GM12865 (cell line): ENCODE results near the gene GABBR2.

ENCODE experiments used
- DNase-seq: peaks from one replicate; pipeline ENCODE4 v3.0.0; 2010; ENCODE audit warnings: low read depth
- H3K4me3 ChIP-seq: 2 replicates; pipeline ENCODE4 v1.5.1; 2011; ENCODE audit warnings: mild to moderate bottlenecking, low read depth, low read length, control low read depth
- TF ChIP-seq, protein P1 (sequence below): IDR thresholded peaks from 2 replicates; pipeline ENCODE4 v1.5.1; 2011; ENCODE audit warnings: low read length, control low read depth, low read depth, inconsistent platforms; ENCODE audit not compliant: insufficient read depth; ENCODE audit errors: missing control alignments

GABBR2 gene

DNA sequence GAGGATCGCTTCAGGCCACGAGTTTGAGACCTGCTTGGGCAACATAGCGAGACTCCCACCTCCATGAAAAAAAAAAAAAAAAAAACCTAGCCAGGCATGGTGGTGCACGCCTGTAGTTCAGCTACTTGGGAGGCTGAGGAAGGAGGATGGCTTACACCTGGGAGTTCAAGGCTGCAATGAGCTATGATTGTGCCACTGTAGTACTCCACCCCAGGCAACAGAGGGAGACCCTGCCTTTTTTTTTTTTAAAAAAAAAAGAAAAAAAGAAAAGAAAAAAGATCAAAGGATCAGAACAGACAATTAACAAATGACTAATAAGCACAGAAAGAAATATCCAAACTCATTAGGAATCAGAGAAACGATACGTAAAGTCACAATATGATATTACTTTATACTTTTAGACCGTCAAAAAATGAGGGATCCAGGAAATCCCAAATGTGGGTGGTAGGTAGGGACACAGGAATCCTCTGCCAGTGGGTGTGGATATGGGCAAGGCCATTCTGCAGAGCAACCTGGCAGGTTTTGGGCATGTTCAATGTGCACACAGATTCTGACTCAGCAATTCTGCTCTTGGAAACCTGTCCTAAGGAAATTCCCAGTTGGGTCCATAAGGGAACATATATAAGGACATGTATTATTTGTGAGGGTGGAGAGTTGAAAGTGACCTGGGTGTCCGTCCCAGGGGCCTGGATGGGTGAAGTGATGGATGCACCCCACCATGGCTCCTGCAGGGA is 308.6 kb downstream of the GABBR2 start:
- DNase-seq = no peak
- TF ChIP-seq, protein P1, sequence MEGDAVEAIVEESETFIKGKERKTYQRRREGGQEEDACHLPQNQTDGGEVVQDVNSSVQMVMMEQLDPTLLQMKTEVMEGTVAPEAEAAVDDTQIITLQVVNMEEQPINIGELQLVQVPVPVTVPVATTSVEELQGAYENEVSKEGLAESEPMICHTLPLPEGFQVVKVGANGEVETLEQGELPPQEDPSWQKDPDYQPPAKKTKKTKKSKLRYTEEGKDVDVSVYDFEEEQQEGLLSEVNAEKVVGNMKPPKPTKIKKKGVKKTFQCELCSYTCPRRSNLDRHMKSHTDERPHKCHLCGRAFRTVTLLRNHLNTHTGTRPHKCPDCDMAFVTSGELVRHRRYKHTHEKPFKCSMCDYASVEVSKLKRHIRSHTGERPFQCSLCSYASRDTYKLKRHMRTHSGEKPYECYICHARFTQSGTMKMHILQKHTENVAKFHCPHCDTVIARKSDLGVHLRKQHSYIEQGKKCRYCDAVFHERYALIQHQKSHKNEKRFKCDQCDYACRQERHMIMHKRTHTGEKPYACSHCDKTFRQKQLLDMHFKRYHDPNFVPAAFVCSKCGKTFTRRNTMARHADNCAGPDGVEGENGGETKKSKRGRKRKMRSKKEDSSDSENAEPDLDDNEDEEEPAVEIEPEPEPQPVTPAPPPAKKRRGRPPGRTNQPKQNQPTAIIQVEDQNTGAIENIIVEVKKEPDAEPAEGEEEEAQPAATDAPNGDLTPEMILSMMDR = no peak
- H3K4me3 ChIP-seq = no peak overlapping the region

DNA sequence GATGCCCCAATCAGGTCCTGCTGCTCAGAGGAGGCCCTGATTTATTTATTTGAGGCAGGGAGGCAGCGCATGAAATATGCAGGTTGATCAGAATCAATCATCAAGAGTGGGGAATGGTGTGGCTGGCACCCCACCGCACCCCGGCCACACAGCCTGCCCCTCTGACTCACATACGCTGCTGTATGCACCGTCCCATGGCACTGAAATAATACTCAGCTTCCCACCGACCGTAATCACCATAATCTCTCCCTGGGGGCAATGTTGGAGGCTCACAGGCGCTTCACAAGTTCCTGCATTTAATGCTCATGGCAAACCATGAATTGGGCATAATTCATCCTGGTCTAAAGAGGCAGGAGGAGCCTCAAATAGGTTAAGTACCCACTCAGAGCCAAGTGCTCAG is 312.1 kb downstream of the GABBR2 start:
- H3K4me3 ChIP-seq = no peak overlapping the region
- TF ChIP-seq, protein P1 = no peak
- no peak for DNase-seq

DNA sequence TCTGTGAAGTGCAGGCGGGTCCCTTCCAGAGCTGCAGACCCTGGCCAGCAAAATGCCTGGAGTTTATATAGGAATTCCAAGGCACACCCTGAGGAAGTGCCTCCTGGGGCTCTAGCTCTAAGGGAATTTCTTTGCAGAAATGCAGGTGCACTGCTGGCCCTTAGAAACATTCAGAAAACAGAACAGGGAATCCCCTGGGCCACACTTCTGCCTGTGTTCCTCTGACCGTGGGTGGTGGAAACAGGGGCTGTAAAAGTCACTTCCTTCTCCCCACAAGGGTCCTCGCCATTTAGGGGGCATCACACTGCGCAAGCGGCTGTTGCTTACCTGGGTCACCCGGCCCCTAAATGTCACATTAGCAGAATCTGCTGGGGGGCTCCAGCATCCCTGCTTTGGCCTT is 312.5 kb downstream of the GABBR2 start:
- TF ChIP-seq, protein P1 = no peak
- H3K4me3 ChIP-seq = no peak overlapping the region
- no peak for DNase-seq

DNA sequence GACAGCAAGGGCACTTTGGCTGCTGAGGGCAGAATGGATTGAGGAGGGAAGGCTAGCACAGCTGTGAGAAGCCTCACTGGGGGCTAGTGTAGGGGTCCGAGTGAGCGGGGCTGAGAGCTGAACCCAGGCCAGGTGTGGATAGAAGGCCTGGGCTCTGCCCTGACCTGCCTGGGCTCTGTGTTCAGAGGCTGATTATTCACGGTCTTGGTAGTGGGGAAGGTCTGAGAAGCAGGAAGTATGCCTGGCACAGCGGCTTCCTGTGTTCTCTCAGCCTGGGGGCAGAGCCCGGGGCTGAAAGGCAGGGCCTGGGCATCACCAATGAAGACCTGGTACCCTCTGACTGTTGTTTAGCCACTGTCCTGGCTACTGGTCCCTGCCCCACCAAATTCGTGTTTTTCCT is 316.9 kb downstream of the GABBR2 start:
- DNase-seq = no peak
- no peak overlapping the region for H3K4me3 ChIP-seq
- TF ChIP-seq, protein P1 = no peak

DNA sequence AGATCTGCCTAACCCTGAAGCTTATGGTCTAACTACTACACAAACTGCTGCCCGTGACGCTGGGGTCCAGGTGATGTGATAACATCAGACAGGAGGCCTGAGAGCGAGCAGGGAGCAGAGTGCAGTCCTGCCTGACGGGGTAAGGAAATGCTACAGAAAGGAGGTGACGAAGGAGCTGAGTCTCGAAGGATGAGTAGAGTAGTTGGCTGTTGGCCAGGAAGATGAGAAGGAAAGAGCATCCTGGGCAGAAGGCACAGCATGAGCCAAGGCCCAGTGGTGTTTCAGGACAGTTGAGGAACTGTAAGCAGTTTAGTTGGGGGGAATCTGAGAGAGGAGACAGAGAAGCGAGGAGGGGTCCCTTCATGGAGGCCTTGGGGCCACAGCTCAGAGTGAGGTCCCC is 317.3 kb downstream of the GABBR2 start:
- no peak overlapping the region for H3K4me3 ChIP-seq
- TF ChIP-seq, protein P1 = no peak
- DNase-seq = no peak

DNA sequence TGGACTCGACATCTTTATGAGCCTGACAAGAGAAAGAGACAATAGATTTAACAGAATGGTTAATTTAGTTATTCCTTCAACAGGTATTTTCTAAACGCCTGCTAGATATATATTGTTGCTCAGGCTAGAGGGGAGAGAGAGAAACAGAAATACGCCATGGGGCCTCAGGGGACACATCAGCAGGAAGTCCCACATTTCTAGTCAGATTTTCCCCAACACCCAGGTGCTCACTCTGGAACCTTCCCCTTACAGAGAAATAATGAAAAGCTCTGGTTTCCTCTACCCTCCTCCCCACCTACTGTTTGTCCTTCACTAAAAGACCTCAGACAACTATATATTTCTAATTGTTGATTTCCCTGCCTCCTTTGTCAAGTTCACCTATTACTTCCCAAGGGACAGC is 323.0 kb downstream of the GABBR2 start:
- no peak overlapping the region for H3K4me3 ChIP-seq
- TF ChIP-seq, protein P1 = no peak
- DNase-seq = peak; percentile 16

DNA sequence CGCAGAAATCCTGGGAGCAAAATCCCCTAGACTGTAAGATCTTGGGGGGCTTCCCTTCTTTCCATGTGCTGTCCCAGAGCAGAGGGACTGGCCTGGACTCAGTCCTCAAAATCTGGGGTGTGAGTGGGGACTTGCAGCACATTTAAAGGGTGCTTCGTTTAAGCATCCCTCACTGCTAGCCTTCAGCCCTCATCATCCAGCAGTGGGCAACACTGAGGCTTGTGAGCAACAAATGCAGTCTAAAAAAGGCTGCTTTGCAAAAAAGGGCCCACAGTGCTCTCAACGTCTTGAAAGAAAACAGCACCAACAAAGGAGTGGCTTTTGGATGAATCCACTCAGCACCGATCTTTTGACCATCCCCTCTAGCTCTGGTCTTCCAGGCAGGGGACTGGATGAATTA is 325.0 kb downstream of the GABBR2 start:
- DNase-seq = no peak

More for the DNA sequence above, 325.0 kb downstream of the GABBR2 start:
- TF ChIP-seq, protein P1 = no peak
- H3K4me3 ChIP-seq = no peak overlapping the region
